Measurements from ENCODE around the gene CYP4Z1.

DNA sequence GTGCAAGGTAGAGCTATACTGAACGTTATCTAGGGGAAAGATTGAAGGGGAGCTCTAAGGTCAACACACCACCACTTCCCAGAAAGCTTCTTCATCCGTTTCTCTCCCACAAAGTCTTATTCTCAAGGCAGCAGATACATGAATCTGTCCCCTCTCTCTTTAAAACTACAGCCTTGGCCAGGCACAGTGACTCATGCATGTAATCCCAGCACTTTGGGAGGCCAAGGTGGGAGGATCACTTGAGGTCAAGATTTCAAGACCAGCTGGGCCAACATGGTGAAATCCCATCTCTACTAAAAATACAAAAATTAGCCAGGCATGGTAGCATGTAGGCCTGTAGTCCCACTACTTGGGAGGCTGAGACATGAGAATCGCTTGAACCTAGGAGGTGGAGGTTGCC, 35.4 kb upstream of the CYP4Z1 start:
- TF ChIP-seq, protein P1, sequence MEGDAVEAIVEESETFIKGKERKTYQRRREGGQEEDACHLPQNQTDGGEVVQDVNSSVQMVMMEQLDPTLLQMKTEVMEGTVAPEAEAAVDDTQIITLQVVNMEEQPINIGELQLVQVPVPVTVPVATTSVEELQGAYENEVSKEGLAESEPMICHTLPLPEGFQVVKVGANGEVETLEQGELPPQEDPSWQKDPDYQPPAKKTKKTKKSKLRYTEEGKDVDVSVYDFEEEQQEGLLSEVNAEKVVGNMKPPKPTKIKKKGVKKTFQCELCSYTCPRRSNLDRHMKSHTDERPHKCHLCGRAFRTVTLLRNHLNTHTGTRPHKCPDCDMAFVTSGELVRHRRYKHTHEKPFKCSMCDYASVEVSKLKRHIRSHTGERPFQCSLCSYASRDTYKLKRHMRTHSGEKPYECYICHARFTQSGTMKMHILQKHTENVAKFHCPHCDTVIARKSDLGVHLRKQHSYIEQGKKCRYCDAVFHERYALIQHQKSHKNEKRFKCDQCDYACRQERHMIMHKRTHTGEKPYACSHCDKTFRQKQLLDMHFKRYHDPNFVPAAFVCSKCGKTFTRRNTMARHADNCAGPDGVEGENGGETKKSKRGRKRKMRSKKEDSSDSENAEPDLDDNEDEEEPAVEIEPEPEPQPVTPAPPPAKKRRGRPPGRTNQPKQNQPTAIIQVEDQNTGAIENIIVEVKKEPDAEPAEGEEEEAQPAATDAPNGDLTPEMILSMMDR (IDR thresholded peaks at IDR 0.05 in 4 of 5, conservative IDR thresholded peaks at IDR 0.05 in 1 of 5): no peak
- TF ChIP-seq POLR2A (IDR thresholded peaks at IDR 0.05): no peak
